Gastrocnemius medialis (tissue), 4 donors: ENCODE results near the gene BHMT2. TPM values are rescaled to one million over a fixed set of nuclear protein-coding genes. Genes with fewer than 3 reads are reported as not detected.

Experiments used
- ATAC-seq, 2 donors: fragments of 150-250 bp; one replicate each; pipeline ENCODE4 v1.9.1; 2016
- DNase-seq, 2 donors: peaks; one replicate each; pipeline ENCODE4 v3.0.0-alpha.2; 2019
- H3K27ac ChIP-seq, 4 donors: fragments of 200-600 bp; sonication (generic); 1 replicate in 1 of 4; 2 replicates in 3 of 4; pipeline ENCODE4 v1.5.1; 2016 to 2018; ENCODE audit warnings: mild to moderate bottlenecking in 2 of 4, moderate library complexity in 1 of 4
- H3K27me3 ChIP-seq, 3 donors: fragments of 200-600 bp; sonication (generic) in 2 of 3; 1 replicate in 1 of 3; 2 replicates in 2 of 3; pipeline versions ENCODE4 v1.5.1 to v1.6.0; 2016 to 2019; ENCODE audit warnings: mild to moderate bottlenecking in 1 of 3, moderate library complexity in 1 of 3
- H3K36me3 ChIP-seq, 2 donors: fragments of 200-600 bp; sonication (generic) in 1 of 2; one replicate each; pipeline ENCODE4 v1.5.1; 2017 to 2018
- H3K4me1 ChIP-seq, 2 donors: fragments of 200-600 bp; sonication (generic) in 1 of 2; one replicate each; pipeline ENCODE4 v1.5.1; 2016 to 2017; ENCODE audit warnings: mild to moderate bottlenecking in 2 of 2
- H3K4me3 ChIP-seq, 4 donors: fragments of 200-600 bp; sonication (generic) in 3 of 4; 1 replicate in 1 of 4; 2 replicates in 3 of 4; pipeline ENCODE4 v1.5.1; 2016 to 2019; ENCODE audit warnings: mild to moderate bottlenecking in 2 of 4
- H3K9me3 ChIP-seq, 3 donors: fragments of 200-600 bp; sonication (generic) in 2 of 3; 1 replicate in 1 of 3; 2 replicates in 2 of 3; pipeline ENCODE4 v1.5.1; 2016 to 2019
- POLR2A ChIP-seq, 2 donors: fragments of 450-650 bp; IDR thresholded peaks; one replicate each; pipeline ENCODE4 v1.6.1; 2017; ENCODE audit warnings: antibody characterized with exemption in 2 of 2, mild to moderate bottlenecking in 2 of 2, moderate library complexity in 2 of 2
- in situ Hi-C, 4 donors: fragments of 200-750 bp; cut with MboI; loops; one replicate each; pipeline versions ENCODE4 v1.15.0 to v1.8.0; 2017; ENCODE audit warnings: low sequenced_read_pairs in 4 of 4
- intact Hi-C: fragments of 100-400 bp; cut with DNase I; formaldehyde crosslinking; loops from one replicate; pipeline ENCODE4 v1.15.1; 2023; ENCODE audit warnings: low total_unique reads
- total RNA-seq, 4 donors: library from RNA; depleted of rRNA; stranded (reverse); fragments of >200 nt; gene quantifications; one replicate each; pipeline versions ENCODE4 v1.1.0 to v1.2.3, GENCODE V29; 2016
- TF ChIP-seq, protein P1 (sequence below), 5 experiments: fragments of 450-650 bp in 3 of 5; fragments of 200-600 bp in 2 of 5; sonication (generic) in 2 of 5; IDR thresholded peaks in 4 of 5; conservative IDR thresholded peaks in 1 of 5; 1 replicate in 4 of 5; 2 replicates in 1 of 5; pipeline ENCODE4 v1.5.1; 2016 to 2019; ENCODE audit warnings: antibody characterized with exemption in 5 of 5, mild to moderate bottlenecking in 3 of 5, moderate library complexity in 3 of 5

Gene BHMT2
- total RNA-seq, 4 donors from 2014 or later: 3.3 to 7.1 (median 5.0) TPM

DNA sequence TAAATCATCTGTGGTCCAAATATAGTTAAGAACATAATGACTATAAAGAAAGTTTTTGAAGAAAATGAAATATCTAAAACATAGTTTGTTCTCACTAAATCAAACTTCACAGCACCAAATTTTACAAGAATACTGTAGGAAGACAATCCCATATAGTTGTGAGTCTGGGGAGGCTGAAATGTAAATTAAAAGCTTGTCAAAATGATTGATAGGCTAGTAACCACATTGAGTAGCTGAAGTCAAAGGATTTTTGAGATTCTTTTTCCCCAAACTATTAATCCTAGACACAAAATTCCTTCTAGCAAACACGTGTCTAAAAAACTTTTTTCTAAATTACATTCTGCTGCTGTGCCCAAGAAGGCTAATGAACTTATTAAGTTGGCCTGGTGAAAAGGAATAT is 55.0 kb downstream of the BHMT2 start:
- TF ChIP-seq POLR2A (IDR thresholded peaks at IDR 0.05): no peak
- TF ChIP-seq, protein P1, sequence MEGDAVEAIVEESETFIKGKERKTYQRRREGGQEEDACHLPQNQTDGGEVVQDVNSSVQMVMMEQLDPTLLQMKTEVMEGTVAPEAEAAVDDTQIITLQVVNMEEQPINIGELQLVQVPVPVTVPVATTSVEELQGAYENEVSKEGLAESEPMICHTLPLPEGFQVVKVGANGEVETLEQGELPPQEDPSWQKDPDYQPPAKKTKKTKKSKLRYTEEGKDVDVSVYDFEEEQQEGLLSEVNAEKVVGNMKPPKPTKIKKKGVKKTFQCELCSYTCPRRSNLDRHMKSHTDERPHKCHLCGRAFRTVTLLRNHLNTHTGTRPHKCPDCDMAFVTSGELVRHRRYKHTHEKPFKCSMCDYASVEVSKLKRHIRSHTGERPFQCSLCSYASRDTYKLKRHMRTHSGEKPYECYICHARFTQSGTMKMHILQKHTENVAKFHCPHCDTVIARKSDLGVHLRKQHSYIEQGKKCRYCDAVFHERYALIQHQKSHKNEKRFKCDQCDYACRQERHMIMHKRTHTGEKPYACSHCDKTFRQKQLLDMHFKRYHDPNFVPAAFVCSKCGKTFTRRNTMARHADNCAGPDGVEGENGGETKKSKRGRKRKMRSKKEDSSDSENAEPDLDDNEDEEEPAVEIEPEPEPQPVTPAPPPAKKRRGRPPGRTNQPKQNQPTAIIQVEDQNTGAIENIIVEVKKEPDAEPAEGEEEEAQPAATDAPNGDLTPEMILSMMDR (IDR thresholded peaks at IDR 0.05 in 4 of 5, conservative IDR thresholded peaks at IDR 0.05 in 1 of 5): no peak
- DNase-seq (no peak), ATAC-seq (no peak)
- Histone ChIP-seq H3K27me3 (no peaks in the 10 kb centered on the region), H3K4me3 (no peak overlapping the region), H3K27ac (no peak overlapping the region), H3K36me3 (no peaks in the 10 kb centered on the region), H3K9me3 (no peaks in the 10 kb centered on the region), H3K4me1 (no peaks in the 10 kb centered on the region)
- in situ Hi-C loops: loop anchor here in 1 of 4 donors (25.0 kb wide), 1 partner anchor 338 kb away; no protein-coding TSS in a partner anchor
- intact Hi-C loops: no loop called here

- ATAC-seq (no peak), DNase-seq (no peak)
- intact Hi-C loops (loop anchor here (10.0 kb wide), 1 partner anchor 226 kb away; no protein-coding TSS in a partner anchor), in situ Hi-C loops (loop anchor here (5.0 to 25.0 kb wide), 5 partner anchors 106 to 334 kb away; no protein-coding TSS in a partner anchor)
- TF ChIP-seq POLR2A (IDR thresholded peaks at IDR 0.05): no peak
- TF ChIP-seq, protein P1 (IDR thresholded peaks at IDR 0.05 in 4 of 5, conservative IDR thresholded peaks at IDR 0.05 in 1 of 5): no peak
- Histone ChIP-seq H3K4me1 (peaks cover 4 to 5% of the 10 kb centered on the region in 2 donors), H3K4me3 (no peak overlapping the region), H3K36me3 (no peaks in the 10 kb centered on the region), H3K27me3 (no peaks in the 10 kb centered on the region), H3K27ac (no peak overlapping the region), H3K9me3 (no peaks in the 10 kb centered on the region)
Measured at GRCh38 chr5:79130781-79131180, 61.2 kb downstream of the BHMT2 start.

- intact Hi-C loops: loop anchor here (1.0 to 10.0 kb wide), 4 partner anchors 108 to 331 kb away; no protein-coding TSS in a partner anchor
- H3K36me3 ChIP-seq: no peaks in the 10 kb centered on the region
- H3K9me3 ChIP-seq: no peaks in the 10 kb centered on the region
- no peak for DNase-seq
- peak overlapping the region; percentile 25 to 71 (median 50) for H3K27ac ChIP-seq
- in situ Hi-C loops: loop anchor here (5.0 to 25.0 kb wide), 5 partner anchors 108 to 332 kb away; no protein-coding TSS in a partner anchor
- H3K27me3 ChIP-seq: no peaks in the 10 kb centered on the region
- H3K4me1 ChIP-seq: peaks cover 4 to 5% of the 10 kb centered on the region in 2 donors
- TF ChIP-seq, protein P1 (IDR thresholded peaks at IDR 0.05 in 4 of 5, conservative IDR thresholded peaks at IDR 0.05 in 1 of 5): peak in 4 of 5 experiments; percentile 7 to 53 (median 44)
- TF ChIP-seq POLR2A (IDR thresholded peaks at IDR 0.05): no peak
- H3K4me3 ChIP-seq: peak overlapping the region; percentile 34 to 48 (median 40)
- ATAC-seq: peak in 1 of 2 donors; percentile 24
Measured at GRCh38 chr5:79133121-79133656, 63.6 kb downstream of the BHMT2 start.

GRCh38 chr5:79133657-79134451 is 64.3 kb downstream of the BHMT2 start:
- no peaks in the 10 kb centered on the region for H3K36me3 ChIP-seq
- no peaks in the 10 kb centered on the region for H3K9me3 ChIP-seq
- TF ChIP-seq, protein P1 (IDR thresholded peaks at IDR 0.05 in 4 of 5, conservative IDR thresholded peaks at IDR 0.05 in 1 of 5): peak in 4 of 5 experiments; percentile 45 to 68 (median 59)
- no peak for TF ChIP-seq POLR2A (IDR thresholded peaks at IDR 0.05)
- no peaks in the 10 kb centered on the region for H3K27me3 ChIP-seq
- H3K4me1 ChIP-seq: peaks cover 4 to 5% of the 10 kb centered on the region in 2 donors
- in situ Hi-C loops: loop anchor here (5.0 to 25.0 kb wide), 5 partner anchors 109 to 331 kb away; no protein-coding TSS in a partner anchor
- intact Hi-C loops: loop anchor here (1.0 to 10.0 kb wide), 4 partner anchors 109 to 330 kb away; no protein-coding TSS in a partner anchor
- DNase-seq (peak; percentile 10 to 23), ATAC-seq (peak; percentile 67 to 75)
- H3K27ac ChIP-seq: peak overlapping the region in 3 of 4 donors; percentile 48 to 71 (median 52)
- peak overlapping the region; percentile 34 to 48 (median 40) for H3K4me3 ChIP-seq
